Fibroblast of pulmonary artery (primary cell): ENCODE results near the gene IER3.

Experiments used
- DNase-seq: peaks from one replicate; pipeline ENCODE4 v3.0.0-alpha.2; 2010; ENCODE audit warnings: low read depth
- H3K4me3 ChIP-seq: replicated peaks from 2 replicates; pipeline ENCODE4 v1.5.1; 2011; ENCODE audit warnings: low read depth, mild to moderate bottlenecking, control low read depth, low read length, moderate library complexity
- CTCF ChIP-seq: IDR thresholded peaks from 2 replicates; pipeline ENCODE4 v1.5.1; 2011; ENCODE audit warnings: mild to moderate bottlenecking, control low read depth, low read length, inconsistent platforms; ENCODE audit errors: missing control alignments

Gene IER3

GRCh38 chr6:30782425-30783014, 38.2 kb upstream of the IER3 start:
- no peak overlapping the region for H3K4me3 ChIP-seq
- TF ChIP-seq CTCF: no peak
- peak; percentile 62 for DNase-seq

GRCh38 chr6:30781743-30782424, 37.5 kb upstream of the IER3 start:
- no peak for TF ChIP-seq CTCF
- peak; percentile 100 for DNase-seq
- H3K4me3 ChIP-seq: no peak overlapping the region

GRCh38 chr6:30781395-30781742, 37.0 kb upstream of the IER3 start:
- H3K4me3 ChIP-seq: no peak overlapping the region
- no peak for DNase-seq
- no peak for TF ChIP-seq CTCF

GRCh38 chr6:30780642-30780920, 36.2 kb upstream of the IER3 start:
- no peak for TF ChIP-seq CTCF
- DNase-seq: no peak
- H3K4me3 ChIP-seq: no peak overlapping the region

- no peak for DNase-seq
- no peak overlapping the region for H3K4me3 ChIP-seq
- no peak for TF ChIP-seq CTCF
These were observed 35.7 kb upstream of the IER3 start for GRCh38 chr6:30779850-30780641.

GRCh38 chr6:30778001-30778635, 33.8 kb upstream of the IER3 start:
- no peak overlapping the region for H3K4me3 ChIP-seq
- no peak for DNase-seq
- TF ChIP-seq CTCF: no peak
